A549 (cell line): ENCODE results near the gene SLIT1. TPM values are rescaled to one million over a fixed set of nuclear protein-coding genes. Genes with fewer than 3 reads are reported as not detected.

ENCODE experiments used
- ATAC-seq, 2 experiments: fragments of 200-7000 bp in 1 of 2; fragments of >200 bp in 1 of 2; cut with Nextera tagmentation in 1 of 2; cut with Tn5 transposase in 1 of 2; 3 replicates each; pipeline versions ENCODE4 v1.8.0 to v1.9.1; 2018 to 2020; ENCODE audit warnings: mild to moderate bottlenecking in 1 of 2, moderate library complexity in 1 of 2
- CTCF ChIA-PET: fragments of 300-600 bp; sonication (Branson Sonifier 250); formaldehyde crosslinking; extraction: SDS; loops from one replicate; lab custom pipeline; 2021; ENCODE audit warnings: antibody characterized with exemption, inconsistent platforms; lab: Yijun Ruan, JAX
- POLR2A ChIA-PET: fragments of 350-600 bp; formaldehyde crosslinking; extraction: SDS; loops from one replicate; lab custom pipeline; 2021; ENCODE audit warnings: antibody characterized with exemption, inconsistent platforms; lab: Yijun Ruan, JAX
- DNase-seq, 2 experiments: peaks; one replicate each; pipeline versions ENCODE4 v3.0.0 to v3.0.0-alpha.2; 2011 to 2016; ENCODE audit warnings: low read depth in 1 of 2, low spot score in 1 of 2
- FAIRE-seq: peaks from 2 replicates; lab custom pipeline; 2011; peaks lifted over from hg19 to GRCh38; lab: Jason Lieb, UNC
- H3K27ac ChIP-seq, 2 experiments: fragments of >200 bp; sonication (Bioruptor Twin); formaldehyde crosslinking; 3 replicates each; pipeline ENCODE4 v1.5.1; 2016 to 2017
- H3K4me1 ChIP-seq: fragments of >200 bp; sonication (Bioruptor Twin); formaldehyde crosslinking; 3 replicates; pipeline ENCODE4 v1.6.1; 2016
- H3K4me2 ChIP-seq: fragments of >200 bp; sonication (Bioruptor Twin); formaldehyde crosslinking; 3 replicates; pipeline ENCODE4 v1.6.1; 2016
- H3K4me3 ChIP-seq: fragments of >200 bp; sonication (Bioruptor Twin); formaldehyde crosslinking; 3 replicates; pipeline ENCODE4 v1.5.1; 2016
- H3K9me3 ChIP-seq: fragments of >200 bp; sonication (Bioruptor Twin); formaldehyde crosslinking; 3 replicates; pipeline ENCODE4 v1.6.1; 2016
- CTCF ChIP-seq: fragments of >200 bp; sonication (Bioruptor Twin); formaldehyde crosslinking; IDR thresholded peaks from 3 replicates; pipeline ENCODE4 v1.5.1; 2016
- EHF ChIP-seq: fragments of 250-450 bp; sonication (Bioruptor Pico); IDR thresholded peaks from 2 replicates; pipeline ENCODE4 v1.5.0; 2020; ENCODE audit warnings: mild to moderate bottlenecking
- ELK1 ChIP-seq: fragments of 150-350 bp; IDR thresholded peaks from 2 replicates; pipeline ENCODE4 v1.6.1; 2014; ENCODE audit warnings: low read depth, mild to moderate bottlenecking, low read length
- FOSB ChIP-seq: fragments of 250-450 bp; sonication (Bioruptor Pico); IDR thresholded peaks from 2 replicates; pipeline ENCODE4 v1.5.0; 2020; ENCODE audit warnings: mild to moderate bottlenecking, moderate library complexity
- HDAC2 ChIP-seq: fragments of 200-600 bp; sonication (generic); IDR thresholded peaks from 2 replicates; pipeline ENCODE4 v1.6.1; 2016
- HOXA7 ChIP-seq: fragments of 250-450 bp; sonication (Bioruptor Pico); IDR thresholded peaks from 2 replicates; pipeline ENCODE4 v1.5.0; 2020; ENCODE audit warnings: mild to moderate bottlenecking, moderate library complexity
- HOXB5 ChIP-seq: fragments of 250-450 bp; sonication (Bioruptor Pico); IDR thresholded peaks from 2 replicates; pipeline ENCODE4 v1.5.0; 2020; ENCODE audit warnings: mild to moderate bottlenecking, moderate library complexity
- NPAS2 ChIP-seq: fragments of 250-450 bp; sonication (Bioruptor Pico); IDR thresholded peaks from 2 replicates; pipeline ENCODE4 v1.8.0; 2022; ENCODE audit warnings: mild to moderate bottlenecking, moderate library complexity, borderline replicate concordance
- RARB ChIP-seq: fragments of 250-450 bp; sonication (Bioruptor Pico); IDR thresholded peaks from 2 replicates; pipeline ENCODE4 v1.8.0; 2021; ENCODE audit warnings: mild to moderate bottlenecking, moderate library complexity
- RCOR1 ChIP-seq: fragments of 150-350 bp; IDR thresholded peaks from 2 replicates; pipeline ENCODE4 v1.6.1; 2014; ENCODE audit warnings: antibody characterized with exemption, low read length, low read depth
- SMC3 ChIP-seq: fragments of >200 bp; sonication (Bioruptor Twin); formaldehyde crosslinking; IDR thresholded peaks from 3 replicates; pipeline ENCODE4 v1.6.1; 2018; ENCODE audit warnings: inconsistent platforms
- SREBF2 ChIP-seq: fragments of 450-650 bp; IDR thresholded peaks from 2 replicates; pipeline ENCODE4 v1.6.1; 2014; ENCODE audit warnings: mild to moderate bottlenecking, moderate library complexity
- WGBS: methylation state at CpG from one replicate; pipeline ENCODE4 v1.1.6; 2017; ENCODE audit errors: missing lambda C conversion rate; 5-methylcytosine and 5-hydroxymethylcytosine counted together
- polyA plus RNA-seq, 4 experiments: library from polyadenylated mRNA; depleted of rRNA in 3 of 4; stranded (reverse); fragments of >200 nt; fragmentation: RNase III in 1 of 4; extraction: RNeasy Plus Mini Kit Qiagen cat#74134 plus additional on column Dnase treatment in 1 of 4; gene quantifications; 2 replicates in 3 of 4; 3 replicates in 1 of 4; pipeline ENCODE4 v1.2.3, GENCODE V29; 2011 to 2017
- TF ChIP-seq, protein P1 (sequence below): fragments of 250-450 bp; sonication (Bioruptor Pico); IDR thresholded peaks from 2 replicates; pipeline ENCODE4 v1.5.0; 2020; ENCODE audit warnings: low read depth, mild to moderate bottlenecking, moderate library complexity
- TF ChIP-seq, protein P2 (sequence below): IDR thresholded peaks from 2 replicates; pipeline ENCODE4 v1.6.1; 2012; ENCODE audit warnings: low read depth, borderline replicate concordance
- TF ChIP-seq, protein P3 (sequence below): fragments of 450-650 bp; IDR thresholded peaks from 2 replicates; pipeline ENCODE4 v1.6.1; 2014; ENCODE audit warnings: antibody characterized with exemption

The SLIT1 gene
- polyA plus RNA-seq, 2 of the 4 experiments (the other 2 are of a cell fraction) = 0.05 to 0.09 TPM

GRCh38 chr10:97078261-97078937, 107.4 kb downstream of the SLIT1 start (continued):
- TF ChIP-seq FOSB = no peak
- no peak for TF ChIP-seq CTCF
- TF ChIP-seq ELK1 = no peak

DNA sequence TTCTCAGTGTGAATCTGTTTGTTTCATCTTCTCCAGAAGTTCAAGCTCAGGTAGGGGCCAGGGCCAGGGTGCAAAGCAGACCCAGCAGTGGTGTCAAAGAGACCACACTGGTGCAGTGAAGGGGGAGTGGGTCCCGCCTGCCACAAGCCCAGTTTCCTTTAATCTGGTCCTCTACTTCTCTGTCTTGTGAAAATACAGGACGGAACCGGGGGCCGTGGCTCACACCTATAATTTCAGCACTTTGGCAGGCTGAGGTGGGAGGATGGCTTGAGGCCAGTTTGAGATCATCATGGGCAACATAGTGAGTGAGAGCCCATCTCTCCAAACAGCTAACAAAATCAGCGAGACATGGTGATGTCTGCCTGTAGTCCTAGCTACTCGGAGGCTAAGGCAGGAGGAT, 109.0 kb downstream of the SLIT1 start:
- DNase-seq (no peak), FAIRE-seq (no peak), ATAC-seq (no peak)
- WGBS = 5% methylated on average over 6 of the region's 6 CpGs
- peaks cover 3% of the 10 kb centered on the region; the same call in 1 of the 3 replicates for H3K4me1 ChIP-seq
- no peak overlapping the region for H3K4me3 ChIP-seq
- ChIA-PET POLR2A (no interaction called here), CTCF (interaction anchor here (0.8 to 25.5 kb wide), 4 partner anchors 16 to 159 kb away, joined by 4 to 779 read pairs (median 80); no protein-coding TSS in a partner anchor)
- H3K4me2 ChIP-seq = no peak overlapping the region
- no peak overlapping the region for H3K27ac ChIP-seq
- TF ChIP-seq HOXA7 (CRISPR knock-in tag) (no peak), RARB (CRISPR knock-in tag) (no peak), SMC3 (no peak), CTCF (no peak), HOXB5 (CRISPR knock-in tag) (no peak), HDAC2 (no peak), SREBF2 (no peak), NPAS2 (CRISPR knock-in tag) (no peak), EHF (CRISPR knock-in tag) (no peak), RCOR1 (no peak)
- TF ChIP-seq, protein P1, sequence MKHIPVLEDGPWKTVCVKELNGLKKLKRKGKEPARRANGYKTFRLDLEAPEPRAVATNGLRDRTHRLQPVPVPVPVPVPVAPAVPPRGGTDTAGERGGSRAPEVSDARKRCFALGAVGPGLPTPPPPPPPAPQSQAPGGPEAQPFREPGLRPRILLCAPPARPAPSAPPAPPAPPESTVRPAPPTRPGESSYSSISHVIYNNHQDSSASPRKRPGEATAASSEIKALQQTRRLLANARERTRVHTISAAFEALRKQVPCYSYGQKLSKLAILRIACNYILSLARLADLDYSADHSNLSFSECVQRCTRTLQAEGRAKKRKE (CRISPR knock-in tag) = no peak
- TF ChIP-seq, protein P2, sequence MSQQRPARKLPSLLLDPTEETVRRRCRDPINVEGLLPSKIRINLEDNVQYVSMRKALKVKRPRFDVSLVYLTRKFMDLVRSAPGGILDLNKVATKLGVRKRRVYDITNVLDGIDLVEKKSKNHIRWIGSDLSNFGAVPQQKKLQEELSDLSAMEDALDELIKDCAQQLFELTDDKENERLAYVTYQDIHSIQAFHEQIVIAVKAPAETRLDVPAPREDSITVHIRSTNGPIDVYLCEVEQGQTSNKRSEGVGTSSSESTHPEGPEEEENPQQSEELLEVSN = no peak
- TF ChIP-seq, protein P3, sequence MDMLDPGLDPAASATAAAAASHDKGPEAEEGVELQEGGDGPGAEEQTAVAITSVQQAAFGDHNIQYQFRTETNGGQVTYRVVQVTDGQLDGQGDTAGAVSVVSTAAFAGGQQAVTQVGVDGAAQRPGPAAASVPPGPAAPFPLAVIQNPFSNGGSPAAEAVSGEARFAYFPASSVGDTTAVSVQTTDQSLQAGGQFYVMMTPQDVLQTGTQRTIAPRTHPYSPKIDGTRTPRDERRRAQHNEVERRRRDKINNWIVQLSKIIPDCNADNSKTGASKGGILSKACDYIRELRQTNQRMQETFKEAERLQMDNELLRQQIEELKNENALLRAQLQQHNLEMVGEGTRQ = no peak
- no peaks in the 10 kb centered on the region for H3K9me3 ChIP-seq
